Natural killer cell treated with Interleukin-12 subunit alpha and Interleukin-12 subunit beta and Interleukin-15 and Interleukin-18, amount 100 ng/mL, for 72 hours (primary cell): ENCODE measurements around the gene MYOT. TPM values are rescaled to one million over a fixed set of nuclear protein-coding genes. Genes with fewer than 3 reads are reported as not detected.
"Not testable (repeated sequence)": the region's sequence is repeated elsewhere in the genome, so short reads cannot be mapped to it uniquely, and the experiment has no call there.

ENCODE experiments used
- ATAC-seq, 2 donors: fragments of 150-1000 bp; cut with Tn5 transposase in 1 of 2; sonication (Bioruptor Pico), chemical (Tn5 transposase) in 1 of 2; 2 replicates each; pipeline ENCODE4 v1.10.0; 2021
- DNase-seq: peaks from one replicate; pipeline ENCODE4 v3.0.0; 2022; ENCODE audit warnings: low spot score
- H3K27ac Mint-ChIP-seq, 2 donors: 1 replicate in 1 of 2; 2 replicates in 1 of 2; pipeline ENCODE4 v1.8.0; 2022; ENCODE audit warnings: mixed read lengths in 2 of 2, mild to moderate bottlenecking in 1 of 2, moderate library complexity in 1 of 2
- H3K27me3 Mint-ChIP-seq, 2 donors: 1 replicate in 1 of 2; 2 replicates in 1 of 2; pipeline ENCODE4 v1.8.0; 2022; ENCODE audit warnings: mixed read lengths in 2 of 2
- H3K36me3 Mint-ChIP-seq: one replicate; pipeline ENCODE4 v1.8.0; 2022; ENCODE audit warnings: mixed read lengths
- H3K4me1 Mint-ChIP-seq, 2 donors: 1 replicate in 1 of 2; 2 replicates in 1 of 2; pipeline ENCODE4 v1.8.0; 2022; ENCODE audit warnings: low read depth in 2 of 2, mixed read lengths in 2 of 2, mild to moderate bottlenecking in 1 of 2
- H3K4me3 Mint-ChIP-seq: one replicate; pipeline ENCODE4 v1.8.0; 2022; ENCODE audit warnings: mixed read lengths
- H3K9me3 Mint-ChIP-seq: 2 replicates; pipeline ENCODE4 v1.8.0; 2022; ENCODE audit warnings: mixed read lengths
- total RNA-seq, 2 donors: library from RNA; stranded (reverse); gene quantifications; one replicate each; pipeline ENCODE4 v1.2.3, GENCODE V29; 2022

MYOT gene
- total RNA-seq, 2 donors from 2014 or later = not detected

- not testable (repeated sequence) for H3K9me3 Mint-ChIP-seq, H3K4me1 Mint-ChIP-seq, H3K27me3 Mint-ChIP-seq, H3K27ac Mint-ChIP-seq, H3K36me3 Mint-ChIP-seq, ATAC-seq, H3K4me3 Mint-ChIP-seq, DNase-seq
Observed at GRCh38 chr5:137863653-137864052, 4.0 kb upstream of the MYOT start.

GRCh38 chr5:137866541-137867388, 895 bp upstream of the MYOT start:
- H3K9me3 Mint-ChIP-seq = no peaks in the 10 kb centered on the region
- DNase-seq (no peak), ATAC-seq (no peak)
- H3K4me1 Mint-ChIP-seq = no peaks in the 10 kb centered on the region
- H3K27ac Mint-ChIP-seq = no peak overlapping the region
- H3K36me3 Mint-ChIP-seq = no peaks in the 10 kb centered on the region
- no peaks in the 10 kb centered on the region for H3K27me3 Mint-ChIP-seq
- H3K4me3 Mint-ChIP-seq = no peak overlapping the region

- no peaks in the 10 kb centered on the region for H3K9me3 Mint-ChIP-seq
- H3K27me3 Mint-ChIP-seq = no peaks in the 10 kb centered on the region
- no peaks in the 10 kb centered on the region for H3K36me3 Mint-ChIP-seq
- no peak for DNase-seq
- ATAC-seq = no peak
- H3K4me1 Mint-ChIP-seq = no peaks in the 10 kb centered on the region
- H3K4me3 Mint-ChIP-seq = no peak overlapping the region
- no peak overlapping the region for H3K27ac Mint-ChIP-seq
Observed at GRCh38 chr5:137870647-137871339, 3.1 kb downstream of the MYOT start.

GRCh38 chr5:137871571-137871970, 3.9 kb downstream of the MYOT start:
- no peaks in the 10 kb centered on the region for H3K36me3 Mint-ChIP-seq
- no peak for DNase-seq
- no peak overlapping the region for H3K27ac Mint-ChIP-seq

GRCh38 chr5:137872466-137872865, 4.8 kb downstream of the MYOT start:
- Mint-ChIP-seq H3K9me3 (no peaks in the 10 kb centered on the region), H3K27ac (no peak overlapping the region), H3K27me3 (no peaks in the 10 kb centered on the region), H3K36me3 (no peaks in the 10 kb centered on the region), H3K4me3 (no peak overlapping the region), H3K4me1 (no peaks in the 10 kb centered on the region)
- no peak for ATAC-seq
- DNase-seq = no peak

More at GRCh38 chr5:137871571-137871970, 3.9 kb downstream of the MYOT start:
- Mint-ChIP-seq H3K27me3 (no peaks in the 10 kb centered on the region), H3K4me1 (no peaks in the 10 kb centered on the region), H3K4me3 (no peak overlapping the region), H3K9me3 (no peaks in the 10 kb centered on the region)
- ATAC-seq = no peak

- DNase-seq (no peak), ATAC-seq (no peak)
- Mint-ChIP-seq H3K36me3 (no peaks in the 10 kb centered on the region), H3K27ac (no peak overlapping the region), H3K9me3 (no peaks in the 10 kb centered on the region), H3K27me3 (no peaks in the 10 kb centered on the region), H3K4me1 (no peaks in the 10 kb centered on the region), H3K4me3 (no peak overlapping the region)
Observed at GRCh38 chr5:137876101-137876500, 8.4 kb downstream of the MYOT start.

GRCh38 chr5:137880313-137880712, 12.7 kb downstream of the MYOT start:
- Mint-ChIP-seq H3K36me3 (no peaks in the 10 kb centered on the region), H3K4me1 (no peaks in the 10 kb centered on the region), H3K27me3 (no peaks in the 10 kb centered on the region), H3K9me3 (no peaks in the 10 kb centered on the region), H3K27ac (no peak overlapping the region), H3K4me3 (no peak overlapping the region)
- DNase-seq (no peak), ATAC-seq (no peak)

GRCh38 chr5:137887831-137888230, 20.2 kb downstream of the MYOT start:
- peak overlapping the region; percentile 93 to 98 for H3K27ac Mint-ChIP-seq
- H3K4me3 Mint-ChIP-seq = peak overlapping the region; percentile 95
- H3K9me3 Mint-ChIP-seq = no peaks in the 10 kb centered on the region
- ATAC-seq (no peak), DNase-seq (no peak)
- no peaks in the 10 kb centered on the region for H3K27me3 Mint-ChIP-seq
- H3K4me1 Mint-ChIP-seq = peaks cover 12 to 16% of the 10 kb centered on the region in 2 donors
- no peaks in the 10 kb centered on the region for H3K36me3 Mint-ChIP-seq

- no peaks in the 10 kb centered on the region for H3K36me3 Mint-ChIP-seq
- peak overlapping the region; percentile 93 to 98 for H3K27ac Mint-ChIP-seq
- H3K27me3 Mint-ChIP-seq = peaks cover 3 to 4% of the 10 kb centered on the region in 2 donors
- no peaks in the 10 kb centered on the region for H3K9me3 Mint-ChIP-seq
- no peak for ATAC-seq
- H3K4me1 Mint-ChIP-seq = peaks cover 12 to 16% of the 10 kb centered on the region in 2 donors
- no peak for DNase-seq
- peak overlapping the region; percentile 95 for H3K4me3 Mint-ChIP-seq
Observed at GRCh38 chr5:137888466-137888862, 20.8 kb downstream of the MYOT start.

- peak within 1 kb of the TSS; percentile 95 for H3K4me3 Mint-ChIP-seq
- H3K27ac Mint-ChIP-seq = peak within 1 kb of the TSS; percentile 93 to 98
- H3K36me3 Mint-ChIP-seq = no peaks in the 10 kb centered on the region
- peak; percentile 99 to 100 for ATAC-seq
- H3K9me3 Mint-ChIP-seq = no peaks in the 10 kb centered on the region
- peak; percentile 91 for DNase-seq
- H3K4me1 Mint-ChIP-seq = peaks cover 12 to 16% of the 10 kb centered on the region in 2 donors
- H3K27me3 Mint-ChIP-seq = peaks cover 5 to 6% of the 10 kb centered on the region in 2 donors
Observed at GRCh38 chr5:137888863-137889759, 21.5 kb downstream of the MYOT start, which contains the start of gene PKD2L2. Gene PKD2L2, plus strand, starts transcription at chr5:137889457. Its CDS starts 35 bp downstream, at chr5:137889492.

- Mint-ChIP-seq H3K4me3 (no peak overlapping the region), H3K9me3 (no peaks in the 10 kb centered on the region), H3K27me3 (peaks cover 5 to 6% of the 10 kb centered on the region in 2 donors), H3K36me3 (no peaks in the 10 kb centered on the region), H3K4me1 (peaks cover 12 to 16% of the 10 kb centered on the region in 2 donors), H3K27ac (no peak overlapping the region)
- DNase-seq = no peak
- no peak for ATAC-seq
Observed at GRCh38 chr5:137890845-137891244, 23.2 kb downstream of the MYOT start.

- no peak for ATAC-seq
- H3K9me3 Mint-ChIP-seq = no peaks in the 10 kb centered on the region
- H3K36me3 Mint-ChIP-seq = no peaks in the 10 kb centered on the region
- no peak overlapping the region for H3K4me3 Mint-ChIP-seq
- peaks cover 8 to 13% of the 10 kb centered on the region in 2 donors for H3K4me1 Mint-ChIP-seq
- DNase-seq = no peak
- H3K27me3 Mint-ChIP-seq = peaks cover 5 to 11% of the 10 kb centered on the region in 2 donors
- no peak overlapping the region for H3K27ac Mint-ChIP-seq
Observed at GRCh38 chr5:137891849-137892248, 24.2 kb downstream of the MYOT start.

- no peaks in the 10 kb centered on the region for H3K36me3 Mint-ChIP-seq
- H3K27ac Mint-ChIP-seq = no peak overlapping the region
- no peak overlapping the region for H3K4me3 Mint-ChIP-seq
- peaks cover 0 to 2% of the 10 kb centered on the region in 2 donors for H3K4me1 Mint-ChIP-seq
- no peak for ATAC-seq
- H3K9me3 Mint-ChIP-seq = no peaks in the 10 kb centered on the region
- no peak for DNase-seq
- H3K27me3 Mint-ChIP-seq = peaks cover 5 to 11% of the 10 kb centered on the region in 2 donors
Observed at GRCh38 chr5:137894586-137894985, 26.9 kb downstream of the MYOT start.
